Stomach (tissue), 4 donors: ENCODE results near the gene LMOD1.

Experiments used
- EP300 ChIP-seq: sonication (generic); formaldehyde crosslinking; IDR thresholded peaks from one replicate; pipeline ENCODE4 v1.6.1; 2017; ENCODE audit warnings: antibody characterized with exemption
- POLR2A ChIP-seq, 4 donors: fragments of 450-650 bp; IDR thresholded peaks; one replicate each; pipeline ENCODE4 v1.6.1; 2016; ENCODE audit warnings: antibody characterized with exemption in 4 of 4, control low read depth in 2 of 4, mild to moderate bottlenecking in 1 of 4, moderate library complexity in 1 of 4
- POLR2AphosphoS5 ChIP-seq, 3 donors: sonication (generic); formaldehyde crosslinking; IDR thresholded peaks; one replicate each; pipeline ENCODE4 v1.6.1; 2016; ENCODE audit warnings: antibody characterized with exemption in 3 of 3
- TF ChIP-seq, protein P1 (sequence below), 7 experiments: fragments of 450-650 bp in 4 of 7; fragments of 200-600 bp in 3 of 7; sonication (generic) in 3 of 7; IDR thresholded peaks; one replicate each; pipeline ENCODE4 v1.5.1; 2016 to 2019; ENCODE audit warnings: antibody characterized with exemption in 7 of 7, control low read depth in 2 of 7, mild to moderate bottlenecking in 1 of 7

DNA sequence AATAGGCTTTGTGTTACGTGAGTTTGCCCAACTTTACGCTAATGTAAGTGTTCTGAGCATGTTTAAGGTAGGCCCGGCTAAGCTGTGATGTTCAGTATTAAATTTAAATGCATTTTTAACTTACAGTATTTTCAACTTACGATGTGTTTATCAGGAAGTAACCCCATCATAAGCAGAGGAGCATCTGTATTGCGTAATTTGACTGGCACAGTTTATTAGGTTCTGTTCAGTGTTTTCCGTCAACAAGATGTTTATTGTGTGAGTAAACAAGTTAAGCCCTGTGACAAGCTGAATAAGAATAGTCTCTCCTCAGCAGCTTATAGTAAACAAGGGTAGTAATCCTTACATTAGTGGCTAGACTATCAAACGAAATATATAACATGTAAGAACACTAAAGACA lies 84.9 kb downstream of the LMOD1 start:
- TF ChIP-seq POLR2AphosphoS5 (IDR thresholded peaks at IDR 0.05): no peak
- no peak for TF ChIP-seq POLR2A (IDR thresholded peaks at IDR 0.05)
- TF ChIP-seq, protein P1, sequence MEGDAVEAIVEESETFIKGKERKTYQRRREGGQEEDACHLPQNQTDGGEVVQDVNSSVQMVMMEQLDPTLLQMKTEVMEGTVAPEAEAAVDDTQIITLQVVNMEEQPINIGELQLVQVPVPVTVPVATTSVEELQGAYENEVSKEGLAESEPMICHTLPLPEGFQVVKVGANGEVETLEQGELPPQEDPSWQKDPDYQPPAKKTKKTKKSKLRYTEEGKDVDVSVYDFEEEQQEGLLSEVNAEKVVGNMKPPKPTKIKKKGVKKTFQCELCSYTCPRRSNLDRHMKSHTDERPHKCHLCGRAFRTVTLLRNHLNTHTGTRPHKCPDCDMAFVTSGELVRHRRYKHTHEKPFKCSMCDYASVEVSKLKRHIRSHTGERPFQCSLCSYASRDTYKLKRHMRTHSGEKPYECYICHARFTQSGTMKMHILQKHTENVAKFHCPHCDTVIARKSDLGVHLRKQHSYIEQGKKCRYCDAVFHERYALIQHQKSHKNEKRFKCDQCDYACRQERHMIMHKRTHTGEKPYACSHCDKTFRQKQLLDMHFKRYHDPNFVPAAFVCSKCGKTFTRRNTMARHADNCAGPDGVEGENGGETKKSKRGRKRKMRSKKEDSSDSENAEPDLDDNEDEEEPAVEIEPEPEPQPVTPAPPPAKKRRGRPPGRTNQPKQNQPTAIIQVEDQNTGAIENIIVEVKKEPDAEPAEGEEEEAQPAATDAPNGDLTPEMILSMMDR (IDR thresholded peaks at IDR 0.05): no peak
- TF ChIP-seq EP300: no peak
